ENCODE measurements around the gene NEK9.

DNA sequence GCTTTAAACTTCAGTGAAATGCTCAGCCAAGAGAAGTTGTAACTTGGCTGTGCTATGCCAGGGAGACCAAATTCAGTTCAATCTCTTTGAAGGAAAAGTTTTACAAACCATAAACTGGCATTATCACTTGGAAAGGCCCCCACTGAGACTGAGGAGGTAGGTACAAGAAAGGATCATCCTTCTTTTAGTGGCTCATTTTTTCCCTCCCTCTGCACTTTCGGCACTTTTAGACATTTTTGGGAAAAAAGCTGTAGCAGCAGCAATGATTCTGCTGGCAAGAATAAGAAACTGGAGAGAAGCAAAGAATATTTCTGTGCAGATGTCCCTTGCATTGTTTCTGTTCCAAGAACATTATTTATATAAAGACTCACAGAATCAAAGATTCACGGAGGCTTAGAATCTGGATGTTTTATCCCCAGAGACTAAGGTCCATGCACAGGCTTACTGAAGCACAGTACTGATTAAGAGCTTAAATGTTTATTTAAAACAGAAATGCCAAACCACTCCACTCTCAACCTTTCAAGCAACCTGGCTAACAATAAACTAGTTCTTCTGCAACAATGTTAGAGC is 45.1 kb downstream of the NEK9 start:
- TF ChIP-seq USF2 (CRISPR knock-in tag; IDR thresholded peaks at IDR 0.05) (no peak), SMAD3 (CRISPR knock-in tag; conservative IDR thresholded peaks at IDR 0.05) (no peak), RBM14 (IDR thresholded peaks at IDR 0.05; ENCODE audit: borderline replicate concordance, insufficient read depth, low read depth, low read length) (no peak), TCF3 (CRISPR knock-in tag; IDR thresholded peaks at IDR 0.05) (no peak), KDM5B (IDR thresholded peaks at IDR 0.05; ENCODE audit: insufficient replicate concordance, low read depth, low read length) (no peak), CTCF (IDR thresholded peaks at IDR 0.05 in 2 of 3, conservative IDR thresholded peaks at IDR 0.05 in 1 of 3; ENCODE audit: insufficient read depth in 2 of 3, low read depth in 1 of 3, low read length in 3 of 3) (no peak), TAF1 (IDR thresholded peaks at IDR 0.05; ENCODE audit: control insufficient read depth, extremely low read depth, insufficient read depth, low read length, severe bottlenecking) (no peak)
